HG03103 (cell line): Measurements from ENCODE around the gene MTMR3.
"Not testable (repeated sequence)": the region's sequence is repeated elsewhere in the genome, so short reads cannot be mapped to it uniquely, and the experiment has no call there.

Experiments used
- ATAC-seq: cut with Tn5 transposase; IDR thresholded peaks from one replicate; pipeline ENCODE4 v1.9.1; 2021; ENCODE audit warnings: low read depth; ENCODE audit not compliant: unreplicated experiment

Gene MTMR3

GRCh38 chr22:30044881-30045493, 162.0 kb downstream of the MTMR3 start:
- no peak for ATAC-seq

GRCh38 chr22:30045494-30045887, 162.5 kb downstream of the MTMR3 start:
- no peak for ATAC-seq

- ATAC-seq: no peak
Observed at GRCh38 chr22:30045901-30046715, 163.1 kb downstream of the MTMR3 start.

- ATAC-seq: no peak
Observed at GRCh38 chr22:30046716-30047363, 163.9 kb downstream of the MTMR3 start.

GRCh38 chr22:30047364-30047738, 164.4 kb downstream of the MTMR3 start:
- no peak for ATAC-seq

GRCh38 chr22:30048681-30049080, 165.7 kb downstream of the MTMR3 start:
- no peak for ATAC-seq

GRCh38 chr22:30054067-30054763, 171.2 kb downstream of the MTMR3 start:
- ATAC-seq: no peak

- no peak for ATAC-seq
Observed at GRCh38 chr22:30054764-30055069, 171.7 kb downstream of the MTMR3 start.

- no peak for ATAC-seq
Observed at GRCh38 chr22:30056015-30056414, 173.0 kb downstream of the MTMR3 start.

- ATAC-seq: no peak
Observed at GRCh38 chr22:30057375-30057774, 174.4 kb downstream of the MTMR3 start.

GRCh38 chr22:30059346-30060020, 176.5 kb downstream of the MTMR3 start:
- ATAC-seq: not testable (repeated sequence)

GRCh38 chr22:30061094-30061493, 178.1 kb downstream of the MTMR3 start:
- not testable (repeated sequence) for ATAC-seq

- no peak for ATAC-seq
Observed at GRCh38 chr22:30062259-30062658, 179.3 kb downstream of the MTMR3 start.

GRCh38 chr22:30062950-30063349, 180.0 kb downstream of the MTMR3 start:
- ATAC-seq: no peak

- ATAC-seq: no peak
Observed at GRCh38 chr22:30064172-30064571, 181.2 kb downstream of the MTMR3 start.

GRCh38 chr22:30073743-30074142, 190.8 kb downstream of the MTMR3 start:
- ATAC-seq: no peak

GRCh38 chr22:30074147-30074546, 191.2 kb downstream of the MTMR3 start:
- ATAC-seq: no peak

- no peak for ATAC-seq
Observed at GRCh38 chr22:30074994-30075393, 192.0 kb downstream of the MTMR3 start.

- no peak for ATAC-seq
Observed at GRCh38 chr22:30077279-30077880, 194.4 kb downstream of the MTMR3 start.
